ENCODE measurements around the gene ORC5. TPM values are rescaled to one million over a fixed set of nuclear protein-coding genes. Genes with fewer than 3 reads are reported as not detected.

ORC5 gene
- total RNA-seq, 1 experiment from 2014 or later: 25.9 TPM

DNA sequence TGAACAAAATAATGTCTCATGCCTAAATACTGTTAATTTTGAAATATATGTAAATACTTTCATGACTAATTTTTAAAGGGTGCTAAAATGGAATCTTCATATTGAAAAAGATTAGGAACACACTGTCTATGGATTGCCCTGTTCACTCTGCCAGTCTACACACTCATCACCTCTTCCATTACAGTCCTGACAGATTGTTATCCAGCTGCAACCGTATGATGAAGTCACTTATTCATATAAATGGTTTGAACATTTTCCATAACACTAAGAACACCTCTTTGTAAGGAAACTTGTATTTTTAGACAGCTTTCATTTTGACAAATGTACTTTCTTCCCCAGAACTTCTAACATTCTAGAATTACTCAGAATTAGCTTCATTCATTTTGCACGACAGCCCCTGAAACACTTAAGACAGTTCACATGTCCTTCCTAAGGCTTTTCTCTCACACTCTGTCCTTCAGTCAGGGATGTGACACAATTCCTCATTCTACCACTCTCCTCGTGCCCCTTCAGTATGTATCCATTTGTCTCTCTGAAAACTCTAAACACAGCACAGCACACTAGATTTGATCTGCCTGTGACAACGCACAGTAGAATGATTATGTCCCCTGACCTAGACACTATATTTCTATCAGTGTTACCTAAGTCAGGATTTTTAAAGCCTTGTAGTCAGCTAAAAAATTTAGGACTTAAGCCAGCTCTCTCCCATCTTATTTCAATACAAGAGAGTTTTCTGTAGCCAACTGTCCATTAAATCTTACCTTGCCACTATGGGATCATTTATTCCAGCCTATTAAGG is 71.9 kb downstream of the ORC5 start:
- H3K9ac ChIP-seq (ENCODE audit: extremely low read depth, insufficient read length, low read length): no peak overlapping the region
- TF ChIP-seq, protein P1, sequence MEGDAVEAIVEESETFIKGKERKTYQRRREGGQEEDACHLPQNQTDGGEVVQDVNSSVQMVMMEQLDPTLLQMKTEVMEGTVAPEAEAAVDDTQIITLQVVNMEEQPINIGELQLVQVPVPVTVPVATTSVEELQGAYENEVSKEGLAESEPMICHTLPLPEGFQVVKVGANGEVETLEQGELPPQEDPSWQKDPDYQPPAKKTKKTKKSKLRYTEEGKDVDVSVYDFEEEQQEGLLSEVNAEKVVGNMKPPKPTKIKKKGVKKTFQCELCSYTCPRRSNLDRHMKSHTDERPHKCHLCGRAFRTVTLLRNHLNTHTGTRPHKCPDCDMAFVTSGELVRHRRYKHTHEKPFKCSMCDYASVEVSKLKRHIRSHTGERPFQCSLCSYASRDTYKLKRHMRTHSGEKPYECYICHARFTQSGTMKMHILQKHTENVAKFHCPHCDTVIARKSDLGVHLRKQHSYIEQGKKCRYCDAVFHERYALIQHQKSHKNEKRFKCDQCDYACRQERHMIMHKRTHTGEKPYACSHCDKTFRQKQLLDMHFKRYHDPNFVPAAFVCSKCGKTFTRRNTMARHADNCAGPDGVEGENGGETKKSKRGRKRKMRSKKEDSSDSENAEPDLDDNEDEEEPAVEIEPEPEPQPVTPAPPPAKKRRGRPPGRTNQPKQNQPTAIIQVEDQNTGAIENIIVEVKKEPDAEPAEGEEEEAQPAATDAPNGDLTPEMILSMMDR (conservative IDR thresholded peaks at IDR 0.05): no peak

More for the DNA sequence above, 71.9 kb downstream of the ORC5 start:
- no peak overlapping the region for H2BK20ac ChIP-seq (ENCODE audit: low read depth, low read length, poor library complexity, severe bottlenecking)
- H4K20me1 ChIP-seq (ENCODE audit: control insufficient read depth, insufficient read depth, insufficient read length): no peaks in the 10 kb centered on the region
- no peaks in the 10 kb centered on the region for H3K9me3 Mint-ChIP-seq
- H3K27me3 Mint-ChIP-seq (ENCODE audit: low read depth): no peaks in the 10 kb centered on the region
- no peak overlapping the region for H3K18ac ChIP-seq (ENCODE audit: insufficient read length, low read depth, low read length)
- no peak overlapping the region for H3K23ac ChIP-seq (ENCODE audit: insufficient read length, low read depth, low read length)
- H3K79me2 ChIP-seq (ENCODE audit: insufficient read depth, low read length): no peaks in the 10 kb centered on the region
- no peaks in the 10 kb centered on the region for H3K23me2 ChIP-seq (ENCODE audit: insufficient read length, low read depth, low read length, poor library complexity, severe bottlenecking)
- H3T11ph ChIP-seq (ENCODE audit: low read length): no peak overlapping the region
- H4K5ac ChIP-seq (ENCODE audit: insufficient read length, low read depth, low read length): no peak overlapping the region
- peaks cover 3 to 11% (median 8%) of the 10 kb centered on the region in 3 experiments; a peak in 6 of 7 replicates for H3K36me3 Mint-ChIP-seq (ENCODE audit: insufficient read depth in 1 of 3, low read depth in 3 of 3)
- H3K4me1 ChIP-seq (ENCODE audit: insufficient read depth, low read length): no peaks in the 10 kb centered on the region
- H2BK120ac ChIP-seq (ENCODE audit: low read depth, low read length, poor library complexity, severe bottlenecking): no peak overlapping the region
- no peaks in the 10 kb centered on the region for H3K79me1 ChIP-seq (ENCODE audit: insufficient read depth, low read depth, low read length, poor library complexity, severe bottlenecking)
- H4K8ac ChIP-seq (replicated peaks; ENCODE audit: insufficient read length, low read depth, low read length): no peak overlapping the region
- no peak overlapping the region for H4K91ac ChIP-seq (ENCODE audit: insufficient read length, low read depth, low read length)
- no peak overlapping the region for H3K56ac ChIP-seq (ENCODE audit: insufficient read length, low read depth, low read length)
- H2AFZ ChIP-seq (ENCODE audit: low read length): no peak overlapping the region
- no peak overlapping the region for H2AK5ac ChIP-seq (ENCODE audit: insufficient read length, low read length)
- no peak overlapping the region for H3K4ac ChIP-seq (ENCODE audit: low read depth, low read length)
- 0 out of 4 replicates have a peak, but pooled peaks cover 0 to 1% of the 10 kb centered on the region in 2 experiments for H3K4me1 Mint-ChIP-seq
- no peak overlapping the region for H3K27ac ChIP-seq (ENCODE audit: insufficient read length, low read depth, low read length)
- no peak overlapping the region for H2BK12ac ChIP-seq (ENCODE audit: insufficient read length, low read depth, low read length)
- H3K27ac Mint-ChIP-seq: peak overlapping the region in 1 of 3 experiments; percentile 5; a peak in 1 of 7 replicates
- H2BK5ac ChIP-seq (ENCODE audit: insufficient read length, low read length): no peak overlapping the region
- H3K9me3 ChIP-seq (ENCODE audit: control insufficient read depth, low read depth, low read length): no peaks in the 10 kb centered on the region
- H3K4me2 ChIP-seq (ENCODE audit: insufficient read depth, insufficient read length, low read length): no peak overlapping the region
- no peak for DNase-seq
- no peak overlapping the region for H3K4me3 Mint-ChIP-seq
- WGBS (ENCODE audit: extremely low coverage, insufficient read length, low lambda C conversion rate): no CpG with 5 or more reads among the region's 4 CpGs
- H3K27me3 ChIP-seq (ENCODE audit: insufficient read depth, low read length): no peaks in the 10 kb centered on the region
- H2BK15ac ChIP-seq (ENCODE audit: low read depth, low read length): no peak overlapping the region
- H3K14ac ChIP-seq (ENCODE audit: insufficient read depth, low read length): no peak overlapping the region
